Thyroid gland (tissue), 4 donors: Measurements from ENCODE around the gene DVL1.

ENCODE experiments used
- CTCF ChIP-seq, 6 experiments: fragments of 200-600 bp in 3 of 6; fragments of 450-650 bp in 3 of 6; sonication (generic) in 3 of 6; IDR thresholded peaks; one replicate each; pipeline ENCODE4 v1.5.1; 2016 to 2019; ENCODE audit warnings: antibody characterized with exemption in 6 of 6, mild to moderate bottlenecking in 2 of 6, inconsistent platforms in 1 of 6, moderate library complexity in 1 of 6
- POLR2A ChIP-seq, 2 donors: fragments of 450-650 bp; IDR thresholded peaks; one replicate each; pipeline ENCODE4 v1.6.1; 2017; ENCODE audit warnings: antibody characterized with exemption in 2 of 2, mild to moderate bottlenecking in 2 of 2, moderate library complexity in 1 of 2

GRCh38 chr1:1371364-1371745 is 22.1 kb upstream of the DVL1 start:
- TF ChIP-seq POLR2A (IDR thresholded peaks at IDR 0.05) (no peak), CTCF (IDR thresholded peaks at IDR 0.05) (no peak)
